B cell (primary cell): ENCODE results near the gene ZKSCAN7.

Experiments used
- EZH2 ChIP-seq: IDR thresholded peaks from 2 replicates; pipeline ENCODE4 v1.6.1; 2012; ENCODE audit warnings: borderline replicate concordance, low read depth, mild to moderate bottlenecking, moderate library complexity, low read length; ENCODE audit not compliant: insufficient read depth, poor library complexity, severe bottlenecking
- TF ChIP-seq, protein P1 (sequence below): fragments of 200-600 bp; IDR thresholded peaks from one replicate; pipeline ENCODE4 v1.8.0; 2022; ENCODE audit warnings: antibody characterized with exemption, mild to moderate bottlenecking

- TF ChIP-seq, protein P1, sequence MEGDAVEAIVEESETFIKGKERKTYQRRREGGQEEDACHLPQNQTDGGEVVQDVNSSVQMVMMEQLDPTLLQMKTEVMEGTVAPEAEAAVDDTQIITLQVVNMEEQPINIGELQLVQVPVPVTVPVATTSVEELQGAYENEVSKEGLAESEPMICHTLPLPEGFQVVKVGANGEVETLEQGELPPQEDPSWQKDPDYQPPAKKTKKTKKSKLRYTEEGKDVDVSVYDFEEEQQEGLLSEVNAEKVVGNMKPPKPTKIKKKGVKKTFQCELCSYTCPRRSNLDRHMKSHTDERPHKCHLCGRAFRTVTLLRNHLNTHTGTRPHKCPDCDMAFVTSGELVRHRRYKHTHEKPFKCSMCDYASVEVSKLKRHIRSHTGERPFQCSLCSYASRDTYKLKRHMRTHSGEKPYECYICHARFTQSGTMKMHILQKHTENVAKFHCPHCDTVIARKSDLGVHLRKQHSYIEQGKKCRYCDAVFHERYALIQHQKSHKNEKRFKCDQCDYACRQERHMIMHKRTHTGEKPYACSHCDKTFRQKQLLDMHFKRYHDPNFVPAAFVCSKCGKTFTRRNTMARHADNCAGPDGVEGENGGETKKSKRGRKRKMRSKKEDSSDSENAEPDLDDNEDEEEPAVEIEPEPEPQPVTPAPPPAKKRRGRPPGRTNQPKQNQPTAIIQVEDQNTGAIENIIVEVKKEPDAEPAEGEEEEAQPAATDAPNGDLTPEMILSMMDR, result no peak
- TF ChIP-seq EZH2, result no peak
These were observed 13.6 kb downstream of the ZKSCAN7 start for GRCh38 chr3:44568561-44568960.
